Natural killer cell (primary cell): ENCODE data around the gene P2RY11. TPM values are rescaled to one million over a fixed set of nuclear protein-coding genes. Genes with fewer than 3 reads are reported as not detected.

Experiments
- ATAC-seq, 3 donors: fragments of 150-1000 bp in 2 of 3; fragments of 200-7000 bp in 1 of 3; cut with Tn5 transposase; 1 replicate in 1 of 3; 2 replicates in 2 of 3; pipeline ENCODE4 v1.10.0; 2021; ENCODE audit warnings: mild to moderate bottlenecking in 2 of 3, moderate library complexity in 2 of 3
- DNase-seq, 2 donors: peaks; one replicate each; pipeline versions ENCODE4 v3.0.0 to v3.0.0-alpha.2; 2013 to 2021; ENCODE audit warnings: mixed read lengths in 1 of 2
- H3K27ac ChIP-seq: one replicate; pipeline ENCODE4 v1.5.1; 2013; ENCODE audit warnings: mild to moderate bottlenecking, low read length
- H3K27me3 ChIP-seq: one replicate; pipeline ENCODE4 v1.6.1; 2013; ENCODE audit warnings: low read length; ENCODE audit not compliant: control insufficient read depth, insufficient read depth
- H3K36me3 ChIP-seq: one replicate; pipeline ENCODE4 v1.6.1; 2013; ENCODE audit warnings: low read length; ENCODE audit not compliant: control insufficient read depth, insufficient read depth
- H3K4me1 ChIP-seq: one replicate; pipeline ENCODE4 v1.6.1; 2013; ENCODE audit warnings: low read length; ENCODE audit not compliant: control insufficient read depth, insufficient read depth
- H3K4me3 ChIP-seq: one replicate; pipeline ENCODE4 v1.5.1; 2013; ENCODE audit warnings: low read length
- H3K9me3 ChIP-seq: one replicate; pipeline ENCODE4 v1.6.1; 2013; ENCODE audit warnings: low read length; ENCODE audit not compliant: control insufficient read depth, insufficient read depth
- H3K27ac Mint-ChIP-seq, 2 donors: one replicate each; pipeline ENCODE4 v1.8.0; 2022; ENCODE audit warnings: mild to moderate bottlenecking in 2 of 2, mixed read lengths in 2 of 2, moderate library complexity in 1 of 2
- H3K27me3 Mint-ChIP-seq, 2 donors: one replicate each; pipeline ENCODE4 v1.8.0; 2022; ENCODE audit warnings: low read depth in 2 of 2, mixed read lengths in 2 of 2
- H3K36me3 Mint-ChIP-seq: one replicate; pipeline ENCODE4 v1.8.0; 2022; ENCODE audit warnings: mixed read lengths
- H3K4me1 Mint-ChIP-seq, 2 donors: one replicate each; pipeline ENCODE4 v1.8.0; 2022; ENCODE audit warnings: mixed read lengths in 2 of 2
- H3K4me3 Mint-ChIP-seq: one replicate; pipeline ENCODE4 v1.8.0; 2022; ENCODE audit warnings: mild to moderate bottlenecking, moderate library complexity, mixed read lengths
- H3K9me3 Mint-ChIP-seq, 2 donors: one replicate each; pipeline ENCODE4 v1.8.0; 2022; ENCODE audit warnings: mixed read lengths in 2 of 2
- CTCF ChIP-seq: fragments of 200-600 bp; IDR thresholded peaks from one replicate; pipeline ENCODE4 v1.8.0; 2022; ENCODE audit warnings: antibody characterized with exemption
- WGBS: methylation state at CpG from one replicate; pipeline ENCODE4 v1.1.7; 2013; ENCODE audit warnings: missing lambda C conversion rate; ENCODE audit not compliant: insufficient coverage; 5-methylcytosine and 5-hydroxymethylcytosine counted together
- intact Hi-C: fragments of 100-400 bp; cut with micrococcal nuclease; formaldehyde crosslinking; loops from one replicate; pipeline ENCODE4 v1.14.2; 2022
- total RNA-seq, 4 donors: library from RNA; stranded (reverse); fragments of 120-200 nt in 1 of 4; gene quantifications; one replicate each; pipeline versions ENCODE4 v1.2.3 to v1.2.4, GENCODE V29; 2013 to 2022

P2RY11 gene
- 10 to 100 TPM; 44.1 to 52.3 (median 51.0) TPM for total RNA-seq
- 11.4 TPM for total RNA-seq (2013)

- Mint-ChIP-seq H3K27me3 (no peaks in the 10 kb centered on the region), H3K4me3 (peak within 1 kb of the TSS; percentile 88), H3K27ac (peak within 1 kb of the TSS; percentile 95 to 98), H3K36me3 (no peaks in the 10 kb centered on the region), H3K4me1 (peaks cover 49 to 76% of the 10 kb centered on the region in 2 donors), H3K9me3 (no peaks in the 10 kb centered on the region)
- peak within 1 kb of the TSS; percentile 93 for H3K27ac ChIP-seq
- TF ChIP-seq CTCF, result no peak
- peaks cover 68% of the 10 kb centered on the region for H3K36me3 ChIP-seq
- no peaks in the 10 kb centered on the region for H3K27me3 ChIP-seq
- intact Hi-C loops, result no loop called here
- DNase-seq, result peak in 1 of 2 donors; percentile 75
- peak within 1 kb of the TSS; percentile 16 for H3K4me3 ChIP-seq
- ATAC-seq, result no peak
- peaks cover 91% of the 10 kb centered on the region for H3K4me1 ChIP-seq
- no peaks in the 10 kb centered on the region for H3K9me3 ChIP-seq
- 15% methylated on average over 8 of the region's 8 CpGs for WGBS
Observed at GRCh38 chr19:10111405-10111811, at the start of gene P2RY11. Gene P2RY11 (plus strand): TSS chr19:10111693. CDS start chr19:10111722, 29 bp downstream.

- no peak overlapping the region for H3K27ac ChIP-seq
- H3K27ac Mint-ChIP-seq, result no peak overlapping the region
- no peak for TF ChIP-seq CTCF
- no peaks in the 10 kb centered on the region for H3K36me3 ChIP-seq
- no peaks in the 10 kb centered on the region for H3K9me3 ChIP-seq
- peaks cover 0 to 12% of the 10 kb centered on the region in 2 donors for H3K27me3 Mint-ChIP-seq
- intact Hi-C loops, result no loop called here
- no peak overlapping the region for H3K4me3 Mint-ChIP-seq
- DNase-seq (peak in 1 of 2 donors; percentile 16), ATAC-seq (peak in 2 of 3 donors; percentile 17 to 38)
- no peaks in the 10 kb centered on the region for H3K9me3 Mint-ChIP-seq
- no peak overlapping the region for H3K4me3 ChIP-seq
- no peaks in the 10 kb centered on the region for H3K4me1 ChIP-seq
- 30% methylated on average over 16 of the region's 21 CpGs for WGBS
- no peaks in the 10 kb centered on the region for H3K4me1 Mint-ChIP-seq
- peaks cover 6% of the 10 kb centered on the region for H3K27me3 ChIP-seq
- no peaks in the 10 kb centered on the region for H3K36me3 Mint-ChIP-seq
Observed at GRCh38 chr19:10061717-10062310, 49.7 kb upstream of the P2RY11 start.

- ATAC-seq (peak in 2 of 3 donors; percentile 36 to 42), DNase-seq (no peak)
- H3K27ac Mint-ChIP-seq, result peak overlapping the region in 1 of 2 donors; percentile 14
- H3K9me3 Mint-ChIP-seq, result no peaks in the 10 kb centered on the region
- intact Hi-C loops, result no loop called here
- H3K27me3 ChIP-seq, result peaks cover 2% of the 10 kb centered on the region
- peaks cover 6% of the 10 kb centered on the region for H3K4me1 ChIP-seq
- no peak for TF ChIP-seq CTCF
- peaks cover under 1% of the 10 kb centered on the region for H3K9me3 ChIP-seq
- no peak overlapping the region for H3K4me3 Mint-ChIP-seq
- no peak overlapping the region for H3K4me3 ChIP-seq
- H3K4me1 Mint-ChIP-seq, result peaks cover 0 to 9% of the 10 kb centered on the region in 2 donors
- H3K36me3 Mint-ChIP-seq, result no peaks in the 10 kb centered on the region
- H3K27me3 Mint-ChIP-seq, result peaks cover 0 to 12% of the 10 kb centered on the region in 2 donors
- no peak overlapping the region for H3K27ac ChIP-seq
- 57% methylated on average over 4 of the region's 4 CpGs for WGBS
- H3K36me3 ChIP-seq, result no peaks in the 10 kb centered on the region
Observed at GRCh38 chr19:10068205-10068604, 43.3 kb upstream of the P2RY11 start.

- Mint-ChIP-seq H3K9me3 (no peaks in the 10 kb centered on the region), H3K27ac (no peak overlapping the region), H3K4me1 (peaks cover 0 to 9% of the 10 kb centered on the region in 2 donors), H3K36me3 (no peaks in the 10 kb centered on the region), H3K4me3 (no peak overlapping the region), H3K27me3 (peaks cover 0 to 8% of the 10 kb centered on the region in 2 donors)
- Histone ChIP-seq H3K27ac (no peak overlapping the region), H3K36me3 (no peaks in the 10 kb centered on the region), H3K4me1 (peaks cover 6% of the 10 kb centered on the region), H3K4me3 (no peak overlapping the region), H3K27me3 (no peaks in the 10 kb centered on the region), H3K9me3 (peaks cover 9% of the 10 kb centered on the region)
- DNase-seq, result no peak
- 81% methylated on average over 6 of the region's 6 CpGs for WGBS
- intact Hi-C loops, result no loop called here
- ATAC-seq, result no peak
- no peak for TF ChIP-seq CTCF
Observed at GRCh38 chr19:10069046-10069445, 42.4 kb upstream of the P2RY11 start.
